HepG2 (cell line): ENCODE measurements around the gene ANKRD13D. TPM values are rescaled to one million over a fixed set of nuclear protein-coding genes. Genes with fewer than 3 reads are reported as not detected.

Experiments
- AGO1 ChIP-seq: fragments of 200-400 bp; formaldehyde crosslinking; IDR thresholded peaks from 2 replicates; pipeline ENCODE4 v1.6.1; 2017; ENCODE audit warnings: mild to moderate bottlenecking, low read depth, low read length, moderate library complexity; ENCODE audit not compliant: poor library complexity, severe bottlenecking
- FLYWCH1 ChIP-seq: sonication (generic); formaldehyde crosslinking; IDR thresholded peaks from 2 replicates; pipeline ENCODE4 v1.8.1; 2023; ENCODE audit warnings: mild to moderate bottlenecking, missing genetic modification reagents
- FOXA3 ChIP-seq: IDR thresholded peaks from 2 replicates; pipeline ENCODE4 v1.6.1; 2016; ENCODE audit warnings: missing genetic modification reagents, missing compliant biosample characterization
- FOXC1 ChIP-seq: sonication (generic); formaldehyde crosslinking; IDR thresholded peaks from 2 replicates; pipeline ENCODE4 v1.8.0; 2022; ENCODE audit warnings: mild to moderate bottlenecking, missing genetic modification reagents, borderline replicate concordance
- JUNB ChIP-seq: sonication (generic); formaldehyde crosslinking; IDR thresholded peaks from 2 replicates; pipeline ENCODE4 v1.8.0; 2022; ENCODE audit warnings: missing genetic modification reagents, mild to moderate bottlenecking, borderline replicate concordance
- KLF11 ChIP-seq: IDR thresholded peaks from 2 replicates; pipeline ENCODE4 v1.6.1; 2016; ENCODE audit warnings: missing compliant biosample characterization
- MBNL3 ChIP-seq: fragments of 250-450 bp; sonication (Bioruptor Pico); conservative IDR thresholded peaks from 2 replicates; pipeline ENCODE4 v1.8.0; 2022; ENCODE audit warnings: mild to moderate bottlenecking, inconsistent platforms
- PAX8 ChIP-seq: sonication (generic); formaldehyde crosslinking; IDR thresholded peaks from 2 replicates; pipeline ENCODE4 v1.8.0; 2022; ENCODE audit warnings: mild to moderate bottlenecking, missing genetic modification reagents, borderline replicate concordance
- TRIM24 ChIP-seq: sonication (generic); formaldehyde crosslinking; IDR thresholded peaks from 2 replicates; pipeline ENCODE4 v1.8.0; 2022; ENCODE audit warnings: mild to moderate bottlenecking, missing genetic modification reagents
- ZBTB49 ChIP-seq: sonication (generic); formaldehyde crosslinking; IDR thresholded peaks from 2 replicates; pipeline ENCODE4 v1.4.0; 2020; ENCODE audit warnings: missing genetic modification reagents, borderline replicate concordance
- ZNF253 ChIP-seq: sonication (generic); formaldehyde crosslinking; IDR thresholded peaks from 2 replicates; pipeline ENCODE4 v1.8.0; 2022; ENCODE audit warnings: mild to moderate bottlenecking, missing genetic modification reagents, borderline replicate concordance
- ZNF274 ChIP-seq: sonication (generic); formaldehyde crosslinking; IDR thresholded peaks from 2 replicates; pipeline ENCODE4 v1.5.1; 2020; ENCODE audit warnings: mild to moderate bottlenecking, missing genetic modification reagents
- ZNF557 ChIP-seq: sonication (generic); formaldehyde crosslinking; IDR thresholded peaks from 2 replicates; pipeline ENCODE4 v1.4.0; 2020; ENCODE audit warnings: missing genetic modification reagents
- ZNF570 ChIP-seq: sonication (generic); formaldehyde crosslinking; IDR thresholded peaks from 2 replicates; pipeline ENCODE4 v1.4.0; 2020; ENCODE audit warnings: mild to moderate bottlenecking, missing genetic modification reagents, borderline replicate concordance
- polyA plus RNA-seq, 8 experiments: library from polyadenylated mRNA; depleted of rRNA in 3 of 8; stranded (reverse) in 7 of 8; unstranded in 1 of 8; fragments of >200 nt; fragmentation: Illumina TruSeq in 4 of 8; extraction: Trizol in 4 of 8; gene quantifications; 2 replicates each; pipeline versions ENCODE4 v1.2.1 to v1.2.3, GENCODE V29; 2011 to 2016; ENCODE audit warnings: low read depth in 4 of 8, missing spikeins in 1 of 8, mixed read lengths in 1 of 8; ENCODE audit not compliant: insufficient read depth in 1 of 8
- total RNA-seq, 5 experiments: library from RNA; depleted of rRNA; stranded (reverse); fragments of >200 nt; fragmentation: Illumina TruSeq; extraction: Trizol; gene quantifications; 2 replicates each; pipeline ENCODE4 v1.2.3, GENCODE V29; 2016; ENCODE audit warnings: low read depth in 1 of 5
- TF ChIP-seq, protein P1 (sequence below): fragments of 450-650 bp; IDR thresholded peaks from 2 replicates; pipeline ENCODE4 v1.6.1; 2017; ENCODE audit warnings: mild to moderate bottlenecking
- TF ChIP-seq, protein P2 (sequence below): sonication (generic); formaldehyde crosslinking; conservative IDR thresholded peaks from 2 replicates; pipeline ENCODE4 v1.5.0; 2020; ENCODE audit warnings: missing genetic modification reagents
- TF ChIP-seq, protein P3 (sequence below): sonication (generic); formaldehyde crosslinking; IDR thresholded peaks from 2 replicates; pipeline ENCODE4 v1.4.0; 2020; ENCODE audit warnings: missing genetic modification reagents
- TF ChIP-seq, protein P4 (sequence below): sonication (generic); formaldehyde crosslinking; IDR thresholded peaks from 2 replicates; pipeline ENCODE4 v1.8.0; 2022; ENCODE audit warnings: mild to moderate bottlenecking, missing genetic modification reagents, moderate library complexity

The ANKRD13D gene
- total and polyA plus RNA-seq, 2 of the 13 experiments (the other 11 are each of a cell fraction or from before 2014, with no cell fraction given), result 18.6 to 27.3 TPM

DNA sequence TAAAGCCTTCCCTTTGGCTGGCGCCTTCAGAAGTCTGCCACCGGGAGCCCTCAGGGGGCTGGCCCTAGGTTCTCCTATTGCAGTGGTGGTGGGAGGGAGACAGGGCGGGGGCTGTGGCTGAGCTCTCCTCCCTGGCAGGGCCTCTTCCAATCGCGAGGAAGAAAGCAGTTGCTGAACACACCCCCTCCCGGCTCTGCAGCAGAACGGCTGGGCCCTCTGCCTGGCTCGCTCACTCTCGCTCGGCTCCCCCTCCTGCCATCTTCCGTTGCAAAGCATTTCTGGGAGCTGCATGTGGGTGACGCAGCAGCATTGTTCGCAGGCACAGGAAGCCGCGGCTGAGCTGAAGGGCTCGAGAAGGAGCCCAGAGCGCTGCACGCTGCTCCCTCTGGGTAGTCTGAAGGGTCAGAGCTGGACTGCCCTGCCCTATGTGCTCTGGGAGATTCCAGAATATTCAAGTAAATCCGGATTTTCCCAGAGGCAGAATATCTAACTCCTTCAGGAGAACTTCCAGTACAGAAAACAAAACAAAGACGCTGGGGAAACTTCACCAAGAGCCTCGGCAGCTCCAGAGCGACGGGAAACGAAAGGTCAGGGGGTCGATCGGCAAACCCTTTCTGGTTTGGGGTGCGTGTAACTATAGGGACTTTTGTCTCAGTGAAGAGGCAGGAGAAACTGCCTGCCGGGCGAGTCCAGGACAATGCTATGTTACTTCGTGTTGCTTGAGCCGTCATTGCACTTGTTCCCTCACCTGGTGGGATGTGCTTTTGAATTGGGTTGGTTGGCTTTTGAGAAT lies 49.1 kb upstream of the ANKRD13D start (continued):
- TF ChIP-seq, protein P1, sequence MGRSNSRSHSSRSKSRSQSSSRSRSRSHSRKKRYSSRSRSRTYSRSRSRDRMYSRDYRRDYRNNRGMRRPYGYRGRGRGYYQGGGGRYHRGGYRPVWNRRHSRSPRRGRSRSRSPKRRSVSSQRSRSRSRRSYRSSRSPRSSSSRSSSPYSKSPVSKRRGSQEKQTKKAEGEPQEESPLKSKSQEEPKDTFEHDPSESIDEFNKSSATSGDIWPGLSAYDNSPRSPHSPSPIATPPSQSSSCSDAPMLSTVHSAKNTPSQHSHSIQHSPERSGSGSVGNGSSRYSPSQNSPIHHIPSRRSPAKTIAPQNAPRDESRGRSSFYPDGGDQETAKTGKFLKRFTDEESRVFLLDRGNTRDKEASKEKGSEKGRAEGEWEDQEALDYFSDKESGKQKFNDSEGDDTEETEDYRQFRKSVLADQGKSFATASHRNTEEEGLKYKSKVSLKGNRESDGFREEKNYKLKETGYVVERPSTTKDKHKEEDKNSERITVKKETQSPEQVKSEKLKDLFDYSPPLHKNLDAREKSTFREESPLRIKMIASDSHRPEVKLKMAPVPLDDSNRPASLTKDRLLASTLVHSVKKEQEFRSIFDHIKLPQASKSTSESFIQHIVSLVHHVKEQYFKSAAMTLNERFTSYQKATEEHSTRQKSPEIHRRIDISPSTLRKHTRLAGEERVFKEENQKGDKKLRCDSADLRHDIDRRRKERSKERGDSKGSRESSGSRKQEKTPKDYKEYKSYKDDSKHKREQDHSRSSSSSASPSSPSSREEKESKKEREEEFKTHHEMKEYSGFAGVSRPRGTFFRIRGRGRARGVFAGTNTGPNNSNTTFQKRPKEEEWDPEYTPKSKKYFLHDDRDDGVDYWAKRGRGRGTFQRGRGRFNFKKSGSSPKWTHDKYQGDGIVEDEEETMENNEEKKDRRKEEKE, result no peak
- TF ChIP-seq JUNB (CRISPR knock-in tag), result no peak
- no peak for TF ChIP-seq FLYWCH1 (CRISPR knock-in tag)
- TF ChIP-seq FOXA3, result peak; percentile 50
- no peak for TF ChIP-seq FOXC1
- TF ChIP-seq, protein P2, sequence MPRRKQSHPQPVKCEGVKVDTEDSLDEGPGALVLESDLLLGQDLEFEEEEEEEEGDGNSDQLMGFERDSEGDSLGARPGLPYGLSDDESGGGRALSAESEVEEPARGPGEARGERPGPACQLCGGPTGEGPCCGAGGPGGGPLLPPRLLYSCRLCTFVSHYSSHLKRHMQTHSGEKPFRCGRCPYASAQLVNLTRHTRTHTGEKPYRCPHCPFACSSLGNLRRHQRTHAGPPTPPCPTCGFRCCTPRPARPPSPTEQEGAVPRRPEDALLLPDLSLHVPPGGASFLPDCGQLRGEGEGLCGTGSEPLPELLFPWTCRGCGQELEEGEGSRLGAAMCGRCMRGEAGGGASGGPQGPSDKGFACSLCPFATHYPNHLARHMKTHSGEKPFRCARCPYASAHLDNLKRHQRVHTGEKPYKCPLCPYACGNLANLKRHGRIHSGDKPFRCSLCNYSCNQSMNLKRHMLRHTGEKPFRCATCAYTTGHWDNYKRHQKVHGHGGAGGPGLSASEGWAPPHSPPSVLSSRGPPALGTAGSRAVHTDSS, result no peak
- no peak for TF ChIP-seq TRIM24 (CRISPR knock-in tag)
- TF ChIP-seq ZBTB49 (CRISPR knock-in tag), result no peak
- TF ChIP-seq, protein P3, sequence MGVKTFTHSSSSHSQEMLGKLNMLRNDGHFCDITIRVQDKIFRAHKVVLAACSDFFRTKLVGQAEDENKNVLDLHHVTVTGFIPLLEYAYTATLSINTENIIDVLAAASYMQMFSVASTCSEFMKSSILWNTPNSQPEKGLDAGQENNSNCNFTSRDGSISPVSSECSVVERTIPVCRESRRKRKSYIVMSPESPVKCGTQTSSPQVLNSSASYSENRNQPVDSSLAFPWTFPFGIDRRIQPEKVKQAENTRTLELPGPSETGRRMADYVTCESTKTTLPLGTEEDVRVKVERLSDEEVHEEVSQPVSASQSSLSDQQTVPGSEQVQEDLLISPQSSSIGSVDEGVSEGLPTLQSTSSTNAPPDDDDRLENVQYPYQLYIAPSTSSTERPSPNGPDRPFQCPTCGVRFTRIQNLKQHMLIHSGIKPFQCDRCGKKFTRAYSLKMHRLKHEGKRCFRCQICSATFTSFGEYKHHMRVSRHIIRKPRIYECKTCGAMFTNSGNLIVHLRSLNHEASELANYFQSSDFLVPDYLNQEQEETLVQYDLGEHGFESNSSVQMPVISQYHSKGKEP (CRISPR knock-in tag), result no peak
- 0 out of 2 replicates have a peak, but pooled peaks have one; percentile 44 for TF ChIP-seq ZNF557 (CRISPR knock-in tag)
- TF ChIP-seq PAX8, result no peak
- no peak for TF ChIP-seq ZNF570 (CRISPR knock-in tag)
- TF ChIP-seq ZNF253 (CRISPR knock-in tag), result 0 out of 2 replicates have a peak, but pooled peaks have one; percentile 23
- peak; percentile 22; the same call in 1 of the 2 replicates for TF ChIP-seq ZNF274 (CRISPR knock-in tag)
- TF ChIP-seq AGO1, result peak; percentile 39
- peak; percentile 94 for TF ChIP-seq KLF11 (CRISPR knock-in tag)
- TF ChIP-seq MBNL3 (CRISPR knock-in tag), result no peak
- TF ChIP-seq, protein P4, sequence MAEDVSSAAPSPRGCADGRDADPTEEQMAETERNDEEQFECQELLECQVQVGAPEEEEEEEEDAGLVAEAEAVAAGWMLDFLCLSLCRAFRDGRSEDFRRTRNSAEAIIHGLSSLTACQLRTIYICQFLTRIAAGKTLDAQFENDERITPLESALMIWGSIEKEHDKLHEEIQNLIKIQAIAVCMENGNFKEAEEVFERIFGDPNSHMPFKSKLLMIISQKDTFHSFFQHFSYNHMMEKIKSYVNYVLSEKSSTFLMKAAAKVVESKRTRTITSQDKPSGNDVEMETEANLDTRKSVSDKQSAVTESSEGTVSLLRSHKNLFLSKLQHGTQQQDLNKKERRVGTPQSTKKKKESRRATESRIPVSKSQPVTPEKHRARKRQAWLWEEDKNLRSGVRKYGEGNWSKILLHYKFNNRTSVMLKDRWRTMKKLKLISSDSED (CRISPR knock-in tag), result peak; percentile 54; the same call in 1 of the 2 replicates
